K562 (cell line): ENCODE measurements around the gene CUL9. TPM values are rescaled to one million over a fixed set of nuclear protein-coding genes. Genes with fewer than 3 reads are reported as not detected.
A peak's percentile ranks its signal among the peaks of the same experiment; 100 is the strongest.

Experiments
- PTRF ChIP-seq: fragments of 450-650 bp; IDR thresholded peaks from 2 replicates; pipeline ENCODE4 v1.6.1; 2016; ENCODE audit warnings: mild to moderate bottlenecking, missing genetic modification characterization, missing compliant biosample characterization
- RBM15 ChIP-seq: fragments of 200-400 bp; formaldehyde crosslinking; IDR thresholded peaks from 2 replicates; pipeline ENCODE4 v1.6.1; 2018; ENCODE audit warnings: mild to moderate bottlenecking, low read length, moderate library complexity; ENCODE audit not compliant: insufficient read depth
- SMAD2 ChIP-seq: fragments of 150-350 bp; IDR thresholded peaks from 2 replicates; pipeline ENCODE4 v1.6.1; 2014; ENCODE audit warnings: low read depth, mild to moderate bottlenecking, low read length
- SREBF1 ChIP-seq: fragments of 150-350 bp; IDR thresholded peaks from 2 replicates; pipeline ENCODE4 v1.6.1; 2014; ENCODE audit warnings: antibody characterized with exemption, low read depth, low read length, borderline replicate concordance
- TSC22D4 ChIP-seq: fragments of 450-650 bp; IDR thresholded peaks from 2 replicates; pipeline ENCODE4 v1.6.1; 2016; ENCODE audit warnings: missing genetic modification characterization, missing biosample characterization, control low read depth
- ZNF384 ChIP-seq: IDR thresholded peaks from 2 replicates; pipeline ENCODE4 v1.6.1; 2012; ENCODE audit warnings: low read depth, low read length, improper control_type of control experiment
- polyA plus RNA-seq, 8 experiments: library from polyadenylated mRNA; depleted of rRNA in 4 of 8; stranded (reverse) in 5 of 8; unstranded in 3 of 8; fragments of >200 nt; fragmentation: Nextera tagmentation in 2 of 8; fragmentation: Illumina TruSeq in 1 of 8; extraction: Ambion mirVana in 2 of 8; extraction: Trizol in 1 of 8; gene quantifications; 2 replicates each; pipeline versions ENCODE4 v1.2.1 to v1.2.3, GENCODE V29; 2011 to 2014; ENCODE audit warnings: inconsistent platforms in 1 of 8, missing spikeins in 1 of 8
- total RNA-seq, 7 experiments: library from RNA; depleted of rRNA in 6 of 7; stranded (reverse); fragments of >200 nt in 6 of 7; fragmentation: Illumina TruSeq in 2 of 7; extraction: Trizol in 2 of 7; gene quantifications; 2 replicates each; pipeline versions ENCODE4 v1.2.1 to v1.2.3, GENCODE V29; 2011 to 2021; ENCODE audit warnings: low replicate concordance in 1 of 7
- TF ChIP-seq, protein P1 (sequence below): fragments of 450-650 bp; IDR thresholded peaks from 2 replicates; pipeline ENCODE4 v1.6.1; 2016; ENCODE audit warnings: mild to moderate bottlenecking
- TF ChIP-seq, protein P2 (sequence below): fragments of 250-450 bp; sonication (Bioruptor Pico); IDR thresholded peaks from 2 replicates; pipeline ENCODE4 v1.9.0; 2021; ENCODE audit warnings: mild to moderate bottlenecking
- TF ChIP-seq, protein P3 (sequence below), 3 experiments: fragments of 200-800 bp in 1 of 3; fragments of 250-450 bp in 1 of 3; fragments of 450-650 bp in 1 of 3; sonication (Bioruptor Pico) in 1 of 3; sonication (Bioruptor generic) in 1 of 3; formaldehyde crosslinking in 1 of 3; IDR thresholded peaks; 2 replicates each; pipeline versions ENCODE4 v1.6.1 to v1.8.0; 2016 to 2022; ENCODE audit warnings: mild to moderate bottlenecking in 2 of 3, missing genetic modification characterization in 2 of 3, missing compliant biosample characterization in 1 of 3, moderate library complexity in 1 of 3
- TF ChIP-seq, protein P4 (sequence below): fragments of 450-650 bp; formaldehyde crosslinking; IDR thresholded peaks from 2 replicates; pipeline ENCODE4 v1.4.0; 2022; ENCODE audit warnings: missing genetic modification characterization
- TF ChIP-seq, protein P5 (sequence below): sonication (generic); formaldehyde crosslinking; IDR thresholded peaks from 2 replicates; pipeline ENCODE4 v1.8.0; 2022; ENCODE audit warnings: mild to moderate bottlenecking, missing genetic modification reagents
- TF ChIP-seq, protein P6 (sequence below): sonication (generic); formaldehyde crosslinking; IDR thresholded peaks from 2 replicates; pipeline ENCODE4 v1.8.0; 2022; ENCODE audit warnings: mild to moderate bottlenecking, missing genetic modification reagents

CUL9 gene
- total and polyA plus RNA-seq, 9 of the 15 experiments (the other 6 are each of a cell fraction or from before 2014, with no cell fraction given) = 0.50 to 20.7 (median 6.6) TPM

DNA sequence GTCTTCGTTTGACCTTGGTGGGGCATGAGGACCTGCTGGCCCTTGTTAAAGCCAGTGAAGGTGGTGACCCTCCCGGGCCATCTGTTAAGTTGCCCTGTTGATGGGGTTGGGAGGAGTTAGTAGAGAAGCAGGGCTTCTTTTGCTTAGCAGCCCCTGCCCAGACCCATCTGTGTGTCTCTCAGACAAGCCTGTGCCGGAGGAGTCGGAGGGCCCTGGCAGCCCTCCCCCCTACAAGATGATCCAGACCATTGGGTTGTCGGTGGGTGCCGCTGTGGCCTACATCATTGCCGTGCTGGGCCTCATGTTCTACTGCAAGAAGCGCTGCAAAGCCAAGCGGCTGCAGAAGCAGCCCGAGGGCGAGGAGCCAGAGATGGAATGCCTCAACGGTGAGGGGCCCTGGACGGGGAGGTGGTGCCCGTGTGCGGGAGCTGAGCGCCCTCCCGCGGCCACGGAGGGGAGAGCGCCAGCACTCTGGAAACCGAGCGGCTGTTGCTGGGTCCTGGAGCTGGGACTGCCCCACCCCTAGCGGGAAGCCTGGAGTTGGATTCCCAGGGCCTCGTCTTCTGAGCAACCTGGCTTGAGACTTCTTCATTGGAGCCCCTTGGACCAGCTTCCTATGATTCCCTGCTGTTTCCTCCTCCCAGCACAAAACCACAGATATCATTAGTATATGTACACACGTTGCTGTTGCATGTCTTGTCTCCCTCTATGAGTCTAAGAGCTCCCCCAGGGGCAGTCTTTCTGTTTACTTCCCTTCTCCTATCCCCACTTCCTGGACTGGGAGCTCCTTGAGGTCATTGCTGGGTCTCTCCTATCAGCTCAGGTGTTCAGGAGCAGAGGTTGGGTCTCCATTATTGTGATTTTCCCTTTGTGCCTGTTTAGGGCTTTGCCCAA, 38.5 kb upstream of the CUL9 start (continued):
- TF ChIP-seq, protein P1, sequence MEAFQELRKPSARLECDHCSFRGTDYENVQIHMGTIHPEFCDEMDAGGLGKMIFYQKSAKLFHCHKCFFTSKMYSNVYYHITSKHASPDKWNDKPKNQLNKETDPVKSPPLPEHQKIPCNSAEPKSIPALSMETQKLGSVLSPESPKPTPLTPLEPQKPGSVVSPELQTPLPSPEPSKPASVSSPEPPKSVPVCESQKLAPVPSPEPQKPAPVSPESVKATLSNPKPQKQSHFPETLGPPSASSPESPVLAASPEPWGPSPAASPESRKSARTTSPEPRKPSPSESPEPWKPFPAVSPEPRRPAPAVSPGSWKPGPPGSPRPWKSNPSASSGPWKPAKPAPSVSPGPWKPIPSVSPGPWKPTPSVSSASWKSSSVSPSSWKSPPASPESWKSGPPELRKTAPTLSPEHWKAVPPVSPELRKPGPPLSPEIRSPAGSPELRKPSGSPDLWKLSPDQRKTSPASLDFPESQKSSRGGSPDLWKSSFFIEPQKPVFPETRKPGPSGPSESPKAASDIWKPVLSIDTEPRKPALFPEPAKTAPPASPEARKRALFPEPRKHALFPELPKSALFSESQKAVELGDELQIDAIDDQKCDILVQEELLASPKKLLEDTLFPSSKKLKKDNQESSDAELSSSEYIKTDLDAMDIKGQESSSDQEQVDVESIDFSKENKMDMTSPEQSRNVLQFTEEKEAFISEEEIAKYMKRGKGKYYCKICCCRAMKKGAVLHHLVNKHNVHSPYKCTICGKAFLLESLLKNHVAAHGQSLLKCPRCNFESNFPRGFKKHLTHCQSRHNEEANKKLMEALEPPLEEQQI = no peak
- TF ChIP-seq, protein P2, sequence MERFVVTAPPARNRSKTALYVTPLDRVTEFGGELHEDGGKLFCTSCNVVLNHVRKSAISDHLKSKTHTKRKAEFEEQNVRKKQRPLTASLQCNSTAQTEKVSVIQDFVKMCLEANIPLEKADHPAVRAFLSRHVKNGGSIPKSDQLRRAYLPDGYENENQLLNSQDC (CRISPR knock-in tag) = no peak
- TF ChIP-seq PTRF (tag) = no peak
- peak; percentile 76; the same call in 1 of the 2 replicates for TF ChIP-seq ZNF384
- TF ChIP-seq, protein P3, sequence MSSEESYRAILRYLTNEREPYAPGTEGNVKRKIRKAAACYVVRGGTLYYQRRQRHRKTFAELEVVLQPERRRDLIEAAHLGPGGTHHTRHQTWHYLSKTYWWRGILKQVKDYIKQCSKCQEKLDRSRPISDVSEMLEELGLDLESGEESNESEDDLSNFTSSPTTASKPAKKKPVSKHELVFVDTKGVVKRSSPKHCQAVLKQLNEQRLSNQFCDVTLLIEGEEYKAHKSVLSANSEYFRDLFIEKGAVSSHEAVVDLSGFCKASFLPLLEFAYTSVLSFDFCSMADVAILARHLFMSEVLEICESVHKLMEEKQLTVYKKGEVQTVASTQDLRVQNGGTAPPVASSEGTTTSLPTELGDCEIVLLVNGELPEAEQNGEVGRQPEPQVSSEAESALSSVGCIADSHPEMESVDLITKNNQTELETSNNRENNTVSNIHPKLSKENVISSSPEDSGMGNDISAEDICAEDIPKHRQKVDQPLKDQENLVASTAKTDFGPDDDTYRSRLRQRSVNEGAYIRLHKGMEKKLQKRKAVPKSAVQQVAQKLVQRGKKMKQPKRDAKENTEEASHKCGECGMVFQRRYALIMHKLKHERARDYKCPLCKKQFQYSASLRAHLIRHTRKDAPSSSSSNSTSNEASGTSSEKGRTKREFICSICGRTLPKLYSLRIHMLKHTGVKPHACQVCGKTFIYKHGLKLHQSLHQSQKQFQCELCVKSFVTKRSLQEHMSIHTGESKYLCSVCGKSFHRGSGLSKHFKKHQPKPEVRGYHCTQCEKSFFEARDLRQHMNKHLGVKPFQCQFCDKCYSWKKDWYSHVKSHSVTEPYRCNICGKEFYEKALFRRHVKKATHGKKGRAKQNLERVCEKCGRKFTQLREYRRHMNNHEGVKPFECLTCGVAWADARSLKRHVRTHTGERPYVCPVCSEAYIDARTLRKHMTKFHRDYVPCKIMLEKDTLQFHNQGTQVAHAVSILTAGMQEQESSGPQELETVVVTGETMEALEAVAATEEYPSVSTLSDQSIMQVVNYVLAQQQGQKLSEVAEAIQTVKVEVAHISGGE (CRISPR knock-in tag; IDR thresholded peaks at IDR 0.05) = no peak
- TF ChIP-seq RBM15 = no peak
- TF ChIP-seq, protein P4, sequence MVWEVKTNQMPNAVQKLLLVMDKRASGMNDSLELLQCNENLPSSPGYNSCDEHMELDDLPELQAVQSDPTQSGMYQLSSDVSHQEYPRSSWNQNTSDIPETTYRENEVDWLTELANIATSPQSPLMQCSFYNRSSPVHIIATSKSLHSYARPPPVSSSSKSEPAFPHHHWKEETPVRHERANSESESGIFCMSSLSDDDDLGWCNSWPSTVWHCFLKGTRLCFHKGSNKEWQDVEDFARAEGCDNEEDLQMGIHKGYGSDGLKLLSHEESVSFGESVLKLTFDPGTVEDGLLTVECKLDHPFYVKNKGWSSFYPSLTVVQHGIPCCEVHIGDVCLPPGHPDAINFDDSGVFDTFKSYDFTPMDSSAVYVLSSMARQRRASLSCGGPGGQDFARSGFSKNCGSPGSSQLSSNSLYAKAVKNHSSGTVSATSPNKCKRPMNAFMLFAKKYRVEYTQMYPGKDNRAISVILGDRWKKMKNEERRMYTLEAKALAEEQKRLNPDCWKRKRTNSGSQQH (CRISPR knock-in tag) = no peak
- TF ChIP-seq SREBF1 = no peak
- TF ChIP-seq, protein P5, sequence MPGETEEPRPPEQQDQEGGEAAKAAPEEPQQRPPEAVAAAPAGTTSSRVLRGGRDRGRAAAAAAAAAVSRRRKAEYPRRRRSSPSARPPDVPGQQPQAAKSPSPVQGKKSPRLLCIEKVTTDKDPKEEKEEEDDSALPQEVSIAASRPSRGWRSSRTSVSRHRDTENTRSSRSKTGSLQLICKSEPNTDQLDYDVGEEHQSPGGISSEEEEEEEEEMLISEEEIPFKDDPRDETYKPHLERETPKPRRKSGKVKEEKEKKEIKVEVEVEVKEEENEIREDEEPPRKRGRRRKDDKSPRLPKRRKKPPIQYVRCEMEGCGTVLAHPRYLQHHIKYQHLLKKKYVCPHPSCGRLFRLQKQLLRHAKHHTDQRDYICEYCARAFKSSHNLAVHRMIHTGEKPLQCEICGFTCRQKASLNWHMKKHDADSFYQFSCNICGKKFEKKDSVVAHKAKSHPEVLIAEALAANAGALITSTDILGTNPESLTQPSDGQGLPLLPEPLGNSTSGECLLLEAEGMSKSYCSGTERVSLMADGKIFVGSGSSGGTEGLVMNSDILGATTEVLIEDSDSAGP (CRISPR knock-in tag) = 0 out of 2 replicates have a peak, but pooled peaks have one; percentile 15
- TF ChIP-seq, protein P6, sequence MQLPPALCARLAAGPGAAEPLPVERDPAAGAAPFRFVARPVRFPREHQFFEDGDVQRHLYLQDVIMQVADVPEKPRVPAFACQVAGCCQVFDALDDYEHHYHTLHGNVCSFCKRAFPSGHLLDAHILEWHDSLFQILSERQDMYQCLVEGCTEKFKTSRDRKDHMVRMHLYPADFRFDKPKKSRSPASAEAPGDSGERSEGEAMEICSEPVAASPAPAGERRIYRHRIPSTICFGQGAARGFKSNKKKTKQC (CRISPR knock-in tag) = no peak
- TF ChIP-seq TSC22D4 (tag) = no peak
- TF ChIP-seq SMAD2 = no peak
